HS-5 (cell line): ENCODE results near the gene RAPGEF1.

Experiments
- DNase-seq: peaks from one replicate; pipeline ENCODE4 v3.0.0-alpha.2; 2012; ENCODE audit warnings: low read depth

Gene RAPGEF1

DNA sequence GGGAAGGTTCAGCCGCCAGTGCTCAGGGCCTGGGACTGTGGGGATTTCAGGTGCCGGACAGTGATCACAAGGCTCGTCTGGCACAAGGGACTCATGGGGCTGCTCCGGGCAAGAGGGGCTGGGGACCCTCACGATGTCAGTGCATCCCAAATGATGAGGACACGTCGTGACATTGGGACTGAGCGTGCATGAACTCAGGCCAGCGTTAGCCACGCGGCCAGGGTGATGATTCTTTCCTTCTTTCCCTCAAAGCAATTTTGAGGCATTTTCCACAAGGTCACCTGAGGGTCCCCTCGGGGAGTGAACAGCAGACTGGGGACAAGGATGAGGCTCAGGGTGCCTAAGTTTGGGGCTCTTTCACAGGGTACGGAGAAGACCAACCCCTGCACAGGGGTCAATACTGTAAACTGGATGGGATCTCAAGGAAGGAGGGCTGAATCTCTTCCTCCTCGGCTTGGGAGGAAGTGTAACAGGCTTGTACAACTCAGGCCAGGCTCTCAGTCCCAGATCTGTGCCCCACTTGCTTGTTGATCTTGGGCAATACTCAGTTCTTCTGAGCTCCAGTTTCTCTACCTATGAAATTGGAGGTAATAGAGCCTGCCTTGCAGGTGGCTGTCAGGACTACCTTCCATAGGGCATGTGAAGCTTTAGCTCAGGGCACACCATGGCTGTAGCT lies 116.1 kb downstream of the RAPGEF1 start:
- DNase-seq = no peak

- no peak for DNase-seq
Observed at GRCh38 chr9:131622523-131622922, 117.4 kb downstream of the RAPGEF1 start.

DNA sequence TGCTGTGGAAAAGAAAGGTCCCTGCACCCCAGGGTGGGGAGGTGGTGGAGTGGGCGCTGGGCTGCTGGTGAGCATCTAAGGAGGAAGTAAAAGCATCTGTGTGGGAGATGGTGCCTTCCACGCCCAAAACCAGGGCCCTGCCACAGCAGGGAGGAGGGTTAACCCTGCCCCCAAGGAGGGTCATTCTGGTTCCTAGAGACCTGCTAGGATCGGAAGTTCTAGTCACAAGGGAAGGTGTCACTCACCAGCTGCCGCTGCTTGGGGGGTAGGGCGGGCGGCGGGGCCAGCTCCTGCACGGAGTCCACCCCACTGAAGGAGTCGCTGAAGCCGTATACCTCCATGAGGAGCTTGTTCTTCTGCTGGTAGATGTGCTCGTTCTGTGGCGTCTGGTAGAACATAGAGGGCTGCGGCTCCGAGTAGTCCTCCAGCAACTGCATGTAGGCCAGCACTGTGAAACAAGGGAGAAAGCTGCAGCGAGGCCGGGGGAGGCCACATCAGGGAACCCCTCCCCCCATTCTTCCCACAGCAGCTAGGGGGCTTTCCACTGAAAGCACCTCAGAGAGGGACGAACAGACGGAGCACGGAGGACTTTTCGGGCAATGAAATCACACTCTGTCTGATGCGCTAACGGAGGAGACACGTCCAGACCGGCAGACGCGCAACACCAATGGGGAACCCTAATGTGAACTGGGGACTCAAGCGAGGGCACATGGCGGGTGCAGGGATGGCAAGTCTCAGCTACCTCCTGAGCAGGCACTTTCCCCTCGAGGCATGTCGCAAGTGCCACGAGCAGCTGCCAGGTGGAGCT lies 118.1 kb downstream of the RAPGEF1 start:
- no peak for DNase-seq

- no peak for DNase-seq
Observed at GRCh38 chr9:131620764-131621520, 118.9 kb downstream of the RAPGEF1 start.

DNA sequence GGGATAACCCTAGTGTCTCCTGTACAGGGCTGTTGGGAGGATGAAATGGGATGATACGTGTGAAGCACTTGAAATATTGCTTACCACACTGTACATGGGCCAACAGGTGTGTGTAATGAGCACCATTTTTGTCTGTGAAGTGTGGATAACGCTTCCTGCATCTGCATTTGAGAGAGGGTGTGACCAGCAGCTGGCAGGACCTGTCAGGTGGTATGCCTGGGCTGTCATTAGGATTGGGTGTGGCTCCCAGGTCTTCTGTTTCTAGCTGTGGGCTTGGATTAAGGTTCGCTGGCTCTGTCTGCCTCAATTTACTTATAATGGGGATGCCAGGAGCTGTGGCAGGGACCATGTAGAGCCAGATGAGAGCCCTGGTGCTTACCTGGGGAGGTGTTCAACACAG lies 120.2 kb downstream of the RAPGEF1 start:
- DNase-seq = no peak

- DNase-seq = no peak
Observed at GRCh38 chr9:131618785-131619184, 121.1 kb downstream of the RAPGEF1 start.

- no peak for DNase-seq
Observed at GRCh38 chr9:131618071-131618479, 121.8 kb downstream of the RAPGEF1 start.

DNA sequence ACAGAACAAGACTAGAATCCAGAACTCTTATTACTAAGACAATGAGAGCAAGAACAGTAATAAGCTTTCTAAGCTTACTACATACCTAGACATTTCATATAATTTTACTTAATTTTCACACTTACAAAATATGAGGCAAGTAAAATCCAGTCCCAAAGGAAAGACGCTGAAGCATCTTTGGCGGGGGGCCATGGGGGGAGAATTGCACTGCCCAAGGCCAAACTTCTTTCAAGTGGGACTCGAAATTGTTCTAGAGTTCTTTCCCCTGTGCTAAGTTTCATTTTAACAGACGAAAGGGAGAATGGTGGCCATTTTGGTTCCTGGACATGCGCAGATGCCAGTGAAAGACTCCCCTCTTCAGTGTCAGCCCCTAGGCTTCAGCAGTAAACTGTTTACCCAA lies 122.3 kb downstream of the RAPGEF1 start:
- DNase-seq = no peak

GRCh38 chr9:131616983-131617604 lies 122.8 kb downstream of the RAPGEF1 start:
- no peak for DNase-seq

GRCh38 chr9:131614340-131614915 lies 125.4 kb downstream of the RAPGEF1 start:
- no peak for DNase-seq

DNA sequence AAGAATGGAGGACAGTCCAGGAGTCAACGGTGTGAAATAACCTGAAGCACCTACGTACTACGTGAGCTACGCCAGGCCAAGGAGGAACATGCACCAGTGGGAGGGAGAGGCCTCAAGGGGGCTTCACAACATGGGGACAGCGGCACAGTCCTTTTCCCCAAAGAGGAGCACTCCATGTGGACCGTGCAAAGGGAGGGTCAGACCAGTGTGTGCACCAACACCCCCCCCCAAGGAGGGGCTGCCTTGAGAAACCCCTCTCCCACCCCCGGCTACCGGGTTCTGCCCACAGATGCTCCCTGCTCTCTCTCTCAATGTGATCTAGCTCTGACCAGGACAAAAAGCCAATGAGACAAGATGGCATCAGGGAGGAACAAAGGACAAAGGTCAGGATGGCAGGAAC lies 126.0 kb downstream of the RAPGEF1 start:
- DNase-seq = no peak

- DNase-seq = no peak
Observed at GRCh38 chr9:131612851-131613250, 127.0 kb downstream of the RAPGEF1 start.

GRCh38 chr9:131611586-131612315 lies 128.1 kb downstream of the RAPGEF1 start:
- DNase-seq = no peak

DNA sequence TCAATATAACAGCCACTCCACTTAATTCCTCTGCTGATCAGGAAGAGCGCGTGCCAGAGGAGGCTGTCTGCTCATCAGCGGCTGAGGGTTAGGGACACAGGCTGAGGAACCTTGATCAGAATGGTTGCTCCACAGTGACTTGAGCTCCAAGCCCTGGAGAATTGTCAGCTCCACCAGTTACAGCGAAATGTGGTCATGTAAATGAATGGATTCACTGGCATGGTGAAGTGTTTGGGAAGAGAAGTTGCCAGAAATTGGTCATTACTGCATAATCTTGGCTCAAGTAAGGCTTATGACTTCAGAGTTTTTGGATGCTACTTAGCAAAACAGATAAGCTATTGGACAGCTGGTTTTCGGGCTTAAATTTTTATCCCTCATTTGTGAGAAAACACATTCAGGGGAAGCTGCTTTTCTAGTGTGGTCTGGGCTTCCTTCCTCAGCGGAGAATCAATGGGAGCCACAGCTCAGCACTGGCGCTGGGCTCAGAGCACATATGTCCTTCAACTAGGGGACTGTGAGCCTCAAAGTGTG lies 129.6 kb downstream of the RAPGEF1 start:
- DNase-seq = no peak

- no peak for DNase-seq
Observed at GRCh38 chr9:131609099-131609830, 130.6 kb downstream of the RAPGEF1 start.

- peak; percentile 77 for DNase-seq
Observed at GRCh38 chr9:131608493-131609037, 131.3 kb downstream of the RAPGEF1 start.

DNA sequence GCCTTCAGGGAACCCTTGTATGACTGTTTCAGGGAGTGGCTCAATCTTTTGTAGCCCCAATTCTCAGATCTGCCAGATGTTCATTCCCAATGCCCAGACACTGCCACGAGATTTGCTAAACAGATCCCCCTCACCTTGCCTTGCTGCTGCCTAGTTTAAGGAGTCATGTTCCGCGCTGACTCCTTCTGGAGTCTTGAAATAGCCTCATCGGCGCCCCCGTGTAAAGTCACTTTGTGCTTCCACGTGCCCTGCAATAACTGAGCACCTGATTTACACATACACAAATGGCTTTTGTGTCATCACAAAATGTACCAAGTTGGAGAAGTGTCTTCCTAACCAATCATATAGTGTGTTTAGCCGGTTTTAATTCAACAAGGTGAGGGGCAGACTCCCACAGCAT lies 132.3 kb downstream of the RAPGEF1 start:
- DNase-seq = no peak

DNA sequence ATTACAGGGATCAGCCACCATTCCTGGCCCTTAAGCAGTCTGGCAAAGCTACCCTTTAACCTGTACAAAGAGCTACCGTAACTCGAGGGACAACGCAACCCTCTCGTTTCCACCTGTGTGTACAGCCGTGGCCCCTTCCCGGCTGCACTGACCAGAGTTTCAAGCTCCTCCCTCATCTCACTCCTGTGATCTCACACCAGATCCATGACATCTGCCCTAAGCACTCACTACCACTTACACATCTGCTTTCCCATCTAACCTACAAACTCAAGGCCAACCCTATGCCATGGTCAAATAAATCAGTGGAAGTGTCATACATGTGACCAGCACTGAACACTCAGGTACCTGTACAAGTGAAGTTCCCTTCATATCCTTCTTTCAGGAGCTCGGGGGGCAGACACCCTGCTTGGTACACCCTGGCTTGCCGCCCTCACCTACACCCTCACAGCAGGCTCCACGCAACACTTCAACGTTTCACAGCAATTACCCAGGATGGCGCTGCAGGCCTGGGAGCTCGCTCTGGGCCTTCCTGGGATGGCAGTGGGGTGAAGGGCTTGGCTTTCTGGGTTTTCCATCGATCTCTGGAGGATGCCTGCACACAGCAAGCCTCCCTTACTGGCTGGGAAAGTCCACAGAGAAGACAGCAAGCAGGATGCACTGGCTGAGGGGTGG lies 132.8 kb downstream of the RAPGEF1 start:
- no peak for DNase-seq

DNA sequence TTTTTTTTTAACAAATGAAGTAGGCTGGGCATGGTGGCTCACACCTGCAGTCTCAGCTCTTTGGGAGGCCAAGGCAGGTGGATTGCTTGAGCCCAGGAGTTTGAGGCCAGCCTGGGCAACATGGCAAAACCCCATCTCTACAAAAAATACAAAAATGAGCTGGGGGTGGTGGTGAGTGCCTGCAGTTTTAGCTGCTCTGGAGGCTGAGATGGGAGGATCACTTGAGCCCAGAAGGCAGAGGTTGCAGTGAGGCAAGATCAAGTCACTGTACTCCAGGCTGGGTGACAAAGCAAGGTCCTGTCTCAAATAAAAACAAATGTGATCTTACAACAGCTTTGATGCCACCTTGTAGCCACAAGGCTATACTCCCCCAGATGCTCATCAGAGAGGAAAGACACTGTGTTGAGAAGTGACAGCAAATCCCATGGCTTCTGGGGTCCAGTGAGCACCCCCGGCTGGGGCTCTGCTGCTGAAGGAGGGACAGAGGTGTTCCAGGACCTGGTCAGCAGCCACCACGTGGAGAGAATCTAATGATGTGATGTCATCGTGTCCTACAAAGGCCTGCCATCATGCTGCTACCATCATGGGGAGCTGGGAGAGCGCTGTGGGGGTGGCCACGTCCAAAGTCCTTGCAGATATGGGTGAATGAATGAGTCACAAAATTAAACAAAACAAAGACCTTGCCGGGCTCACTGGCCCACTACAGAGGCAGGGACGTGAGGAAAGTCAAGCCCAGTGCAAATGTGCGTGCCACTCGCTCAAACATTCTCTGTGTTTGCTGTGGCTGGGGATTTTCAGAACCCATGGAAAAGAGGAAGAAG lies 133.9 kb downstream of the RAPGEF1 start:
- DNase-seq = no peak
